ENCODE data around the gene TSPAN17. TPM values are rescaled to one million over a fixed set of nuclear protein-coding genes. Genes with fewer than 3 reads are reported as not detected.
"Not testable (repeated sequence)": the region's sequence is repeated elsewhere in the genome, so short reads cannot be mapped to it uniquely, and the experiment has no call there.

Gene TSPAN17
- total RNA-seq, 1 experiment from 2014 or later: 23.3 TPM

DNA sequence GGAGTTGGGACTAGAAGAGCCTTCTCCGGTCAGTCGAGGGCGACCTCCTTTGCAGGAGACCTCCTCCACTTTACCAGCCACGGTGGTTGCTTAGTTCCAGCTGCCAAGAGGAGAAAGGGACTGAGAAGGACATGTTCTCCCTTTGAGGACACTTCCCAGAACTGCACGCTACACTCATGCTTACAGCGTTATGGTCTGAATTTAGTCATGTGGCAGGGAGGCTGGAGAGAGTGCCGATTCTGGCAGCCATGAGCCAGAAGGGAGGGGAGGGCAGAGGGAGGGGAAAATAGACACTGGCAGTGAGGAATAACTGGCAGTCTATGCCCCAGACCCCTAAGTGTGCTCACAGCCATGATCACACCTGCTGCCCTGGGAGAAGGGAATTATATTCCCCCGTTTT is 47.8 kb downstream of the TSPAN17 start:
- POLR2A ChIA-PET (ENCODE audit: low non-redundant PET): no interaction called here
- intact Hi-C loops (cut with micrococcal nuclease; ENCODE audit: unreplicated experiment): no loop called here

GRCh38 chr5:176697267-176697933 is 50.1 kb downstream of the TSPAN17 start:
- no peaks in the 10 kb centered on the region for H3K9me3 ChIP-seq (ENCODE audit: low read depth, low read length, poor library complexity, severe bottlenecking)
- no TSS peak for BruUV-seq (replicated peaks)
- no peak overlapping the region for H3K27ac ChIP-seq (ENCODE audit: low read depth, low read length, poor library complexity, severe bottlenecking)
- H3K4me3 ChIP-seq (ENCODE audit: low read depth, low read length, poor library complexity, severe bottlenecking): no peak overlapping the region
- DNase-seq (ENCODE audit: low spot score): no peak
- ChIA-PET POLR2A (ENCODE audit: low non-redundant PET) (no interaction called here), CTCF (no interaction called here)
- intact Hi-C loops (cut with micrococcal nuclease; ENCODE audit: unreplicated experiment): no loop called here
- H3K27me3 ChIP-seq (replicated peaks; ENCODE audit: insufficient read depth, low read depth, low read length, poor library complexity): no peaks in the 10 kb centered on the region
- H3K4me1 ChIP-seq (ENCODE audit: insufficient read depth, low read length, poor library complexity, severe bottlenecking): no peaks in the 10 kb centered on the region
- H3K36me3 ChIP-seq (ENCODE audit: insufficient read depth, low read length, poor library complexity, severe bottlenecking): no peaks in the 10 kb centered on the region
- TF ChIP-seq EZH2 (IDR thresholded peaks at IDR 0.05; ENCODE audit: borderline replicate concordance, low read depth, low read length, poor library complexity, severe bottlenecking): no peak
- TF ChIP-seq, protein P1, sequence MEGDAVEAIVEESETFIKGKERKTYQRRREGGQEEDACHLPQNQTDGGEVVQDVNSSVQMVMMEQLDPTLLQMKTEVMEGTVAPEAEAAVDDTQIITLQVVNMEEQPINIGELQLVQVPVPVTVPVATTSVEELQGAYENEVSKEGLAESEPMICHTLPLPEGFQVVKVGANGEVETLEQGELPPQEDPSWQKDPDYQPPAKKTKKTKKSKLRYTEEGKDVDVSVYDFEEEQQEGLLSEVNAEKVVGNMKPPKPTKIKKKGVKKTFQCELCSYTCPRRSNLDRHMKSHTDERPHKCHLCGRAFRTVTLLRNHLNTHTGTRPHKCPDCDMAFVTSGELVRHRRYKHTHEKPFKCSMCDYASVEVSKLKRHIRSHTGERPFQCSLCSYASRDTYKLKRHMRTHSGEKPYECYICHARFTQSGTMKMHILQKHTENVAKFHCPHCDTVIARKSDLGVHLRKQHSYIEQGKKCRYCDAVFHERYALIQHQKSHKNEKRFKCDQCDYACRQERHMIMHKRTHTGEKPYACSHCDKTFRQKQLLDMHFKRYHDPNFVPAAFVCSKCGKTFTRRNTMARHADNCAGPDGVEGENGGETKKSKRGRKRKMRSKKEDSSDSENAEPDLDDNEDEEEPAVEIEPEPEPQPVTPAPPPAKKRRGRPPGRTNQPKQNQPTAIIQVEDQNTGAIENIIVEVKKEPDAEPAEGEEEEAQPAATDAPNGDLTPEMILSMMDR (conservative IDR thresholded peaks at IDR 0.05; ENCODE audit: low read depth, low read length): no peak

More for the DNA sequence above, 47.8 kb downstream of the TSPAN17 start:
- no peak for TF ChIP-seq EZH2 (IDR thresholded peaks at IDR 0.05; ENCODE audit: borderline replicate concordance, low read depth, low read length, poor library complexity, severe bottlenecking)
- TF ChIP-seq, protein P1 (conservative IDR thresholded peaks at IDR 0.05; ENCODE audit: low read depth, low read length): no peak
- CTCF ChIA-PET: no interaction called here
- H3K9me3 ChIP-seq (ENCODE audit: low read depth, low read length, poor library complexity, severe bottlenecking): no peaks in the 10 kb centered on the region
- no peaks in the 10 kb centered on the region for H3K27me3 ChIP-seq (replicated peaks; ENCODE audit: insufficient read depth, low read depth, low read length, poor library complexity)
- no peak for DNase-seq (ENCODE audit: low spot score)
- H3K27ac ChIP-seq (ENCODE audit: low read depth, low read length, poor library complexity, severe bottlenecking): no peak overlapping the region
- no peaks in the 10 kb centered on the region for H3K4me1 ChIP-seq (ENCODE audit: insufficient read depth, low read length, poor library complexity, severe bottlenecking)
- no peak overlapping the region for H3K4me3 ChIP-seq (ENCODE audit: low read depth, low read length, poor library complexity, severe bottlenecking)
- H3K36me3 ChIP-seq (ENCODE audit: insufficient read depth, low read length, poor library complexity, severe bottlenecking): no peaks in the 10 kb centered on the region
- no TSS peak for BruUV-seq (replicated peaks)

- Histone ChIP-seq H3K9me3 (ENCODE audit: low read depth, low read length, poor library complexity, severe bottlenecking) (no peaks in the 10 kb centered on the region), H3K4me1 (ENCODE audit: insufficient read depth, low read length, poor library complexity, severe bottlenecking) (no peaks in the 10 kb centered on the region), H3K36me3 (ENCODE audit: insufficient read depth, low read length, poor library complexity, severe bottlenecking) (no peaks in the 10 kb centered on the region), H3K27me3 (replicated peaks; ENCODE audit: insufficient read depth, low read depth, low read length, poor library complexity) (no peaks in the 10 kb centered on the region), H3K4me3 (ENCODE audit: low read depth, low read length, poor library complexity, severe bottlenecking) (no peak overlapping the region), H3K27ac (ENCODE audit: low read depth, low read length, poor library complexity, severe bottlenecking) (no peak overlapping the region)
- intact Hi-C loops (cut with micrococcal nuclease; ENCODE audit: unreplicated experiment): no loop called here
- TF ChIP-seq, protein P1 (conservative IDR thresholded peaks at IDR 0.05; ENCODE audit: low read depth, low read length): no peak
- TF ChIP-seq EZH2 (IDR thresholded peaks at IDR 0.05; ENCODE audit: borderline replicate concordance, low read depth, low read length, poor library complexity, severe bottlenecking): no peak
- ChIA-PET POLR2A (ENCODE audit: low non-redundant PET) (no interaction called here), CTCF (no interaction called here)
- BruUV-seq (replicated peaks): no TSS peak
- no peak for DNase-seq (ENCODE audit: low spot score)
Observed at GRCh38 chr5:176697934-176698538, 50.8 kb downstream of the TSPAN17 start.

DNA sequence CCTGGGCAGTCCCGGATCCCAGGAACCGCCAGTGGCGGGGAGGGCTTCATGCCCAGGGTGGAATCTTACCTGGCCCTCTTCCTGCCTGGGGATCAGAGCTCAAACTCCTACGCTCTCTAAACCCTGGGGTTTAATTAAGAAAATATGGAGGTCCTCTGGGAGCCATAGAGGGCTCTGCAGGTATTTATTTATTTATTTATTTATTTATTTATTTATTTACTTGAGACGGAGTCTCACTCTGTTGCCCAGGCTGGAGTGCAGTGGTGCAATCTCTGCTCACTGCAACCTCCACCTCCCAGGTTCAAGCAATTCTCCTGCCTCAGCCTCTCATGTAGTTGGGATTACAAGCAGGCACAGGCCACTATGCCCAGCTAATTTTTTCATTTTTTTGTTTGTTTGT is 52.2 kb downstream of the TSPAN17 start:
- DNase-seq (ENCODE audit: low spot score); POLR2A ChIA-PET (ENCODE audit: low non-redundant PET); H3K4me1 ChIP-seq (ENCODE audit: insufficient read depth, low read length, poor library complexity, severe bottlenecking); H3K4me3 ChIP-seq (ENCODE audit: low read depth, low read length, poor library complexity, severe bottlenecking); intact Hi-C loops (cut with micrococcal nuclease; ENCODE audit: unreplicated experiment); H3K9me3 ChIP-seq (ENCODE audit: low read depth, low read length, poor library complexity, severe bottlenecking); H3K27me3 ChIP-seq (replicated peaks; ENCODE audit: insufficient read depth, low read depth, low read length, poor library complexity); BruUV-seq (replicated peaks); CTCF ChIA-PET; H3K36me3 ChIP-seq (ENCODE audit: insufficient read depth, low read length, poor library complexity, severe bottlenecking); H3K27ac ChIP-seq (ENCODE audit: low read depth, low read length, poor library complexity, severe bottlenecking): not testable (repeated sequence)

Measured in A673 (cell line).